ENCODE measurements around the gene TAX1BP3.

The TAX1BP3 gene

GRCh38 chr17:3657588-3657869 is 10.8 kb downstream of the TAX1BP3 start:
- no peaks in the 10 kb centered on the region for H3F3A ChIP-seq (ENCODE audit: low read depth)
- TF ChIP-seq EZH2phosphoT487 (IDR thresholded peaks at IDR 0.05; ENCODE audit: borderline replicate concordance) (no peak), CTCF (conservative IDR thresholded peaks at IDR 0.05; ENCODE audit: low read length) (no peak)
- no peaks in the 10 kb centered on the region for H3K36me3 ChIP-seq (ENCODE audit: insufficient read depth, low read length)
- H3K4me1 ChIP-seq (ENCODE audit: insufficient read depth, low read length, poor library complexity, severe bottlenecking), result no peaks in the 10 kb centered on the region
- H3K4me3 ChIP-seq (ENCODE audit: low read length, poor library complexity, severe bottlenecking), result no peak overlapping the region
- no peak overlapping the region for H2AFZ ChIP-seq (ENCODE audit: low read length)
- H3K9me3 ChIP-seq (ENCODE audit: insufficient read depth, low read depth, low read length), result no peaks in the 10 kb centered on the region
- no peaks in the 10 kb centered on the region for H4K20me1 ChIP-seq (ENCODE audit: insufficient read depth, low read length, poor library complexity, severe bottlenecking)
- no peaks in the 10 kb centered on the region for H3K27me3 ChIP-seq (ENCODE audit: insufficient read depth, low read length, poor library complexity, severe bottlenecking)
- no peaks in the 10 kb centered on the region for H3K9me2 ChIP-seq (replicated peaks; ENCODE audit: low read depth, low read length)
- no peak overlapping the region for H3K9ac ChIP-seq (ENCODE audit: low read depth, low read length, poor library complexity, severe bottlenecking)
- no peak overlapping the region for H3K4me2 ChIP-seq (ENCODE audit: low read depth, low read length, poor library complexity, severe bottlenecking)
- H3K79me2 ChIP-seq (ENCODE audit: insufficient read depth, low read length), result no peaks in the 10 kb centered on the region

- no peaks in the 10 kb centered on the region for H3K36me3 ChIP-seq (ENCODE audit: insufficient read depth, low read length)
- H3K9me2 ChIP-seq (replicated peaks; ENCODE audit: low read depth, low read length), result no peaks in the 10 kb centered on the region
- H3K4me2 ChIP-seq (ENCODE audit: low read depth, low read length, poor library complexity, severe bottlenecking), result no peak overlapping the region
- H2AFZ ChIP-seq (ENCODE audit: low read length), result no peak overlapping the region
- no peaks in the 10 kb centered on the region for H4K20me1 ChIP-seq (ENCODE audit: insufficient read depth, low read length, poor library complexity, severe bottlenecking)
- no peaks in the 10 kb centered on the region for H3F3A ChIP-seq (ENCODE audit: low read depth)
- no peaks in the 10 kb centered on the region for H3K79me2 ChIP-seq (ENCODE audit: insufficient read depth, low read length)
- no peak overlapping the region for H3K4me3 ChIP-seq (ENCODE audit: low read length, poor library complexity, severe bottlenecking)
- no peaks in the 10 kb centered on the region for H3K27me3 ChIP-seq (ENCODE audit: insufficient read depth, low read length, poor library complexity, severe bottlenecking)
- no peaks in the 10 kb centered on the region for H3K9me3 ChIP-seq (ENCODE audit: insufficient read depth, low read depth, low read length)
- TF ChIP-seq CTCF (conservative IDR thresholded peaks at IDR 0.05; ENCODE audit: low read length) (no peak), EZH2phosphoT487 (IDR thresholded peaks at IDR 0.05; ENCODE audit: borderline replicate concordance) (no peak)
- no peaks in the 10 kb centered on the region for H3K4me1 ChIP-seq (ENCODE audit: insufficient read depth, low read length, poor library complexity, severe bottlenecking)
- H3K9ac ChIP-seq (ENCODE audit: low read depth, low read length, poor library complexity, severe bottlenecking), result no peak overlapping the region
Measured at GRCh38 chr17:3656755-3657587, 11.4 kb downstream of the TAX1BP3 start.

GRCh38 chr17:3656353-3656752 is 12.0 kb downstream of the TAX1BP3 start:
- Histone ChIP-seq H2AFZ (ENCODE audit: low read length) (no peak overlapping the region), H3K36me3 (ENCODE audit: insufficient read depth, low read length) (no peaks in the 10 kb centered on the region), H3K27me3 (ENCODE audit: insufficient read depth, low read length, poor library complexity, severe bottlenecking) (no peaks in the 10 kb centered on the region), H4K20me1 (ENCODE audit: insufficient read depth, low read length, poor library complexity, severe bottlenecking) (no peaks in the 10 kb centered on the region), H3K79me2 (ENCODE audit: insufficient read depth, low read length) (no peaks in the 10 kb centered on the region), H3K9me2 (replicated peaks; ENCODE audit: low read depth, low read length) (no peaks in the 10 kb centered on the region), H3K4me2 (ENCODE audit: low read depth, low read length, poor library complexity, severe bottlenecking) (no peak overlapping the region), H3K9ac (ENCODE audit: low read depth, low read length, poor library complexity, severe bottlenecking) (no peak overlapping the region), H3F3A (ENCODE audit: low read depth) (no peaks in the 10 kb centered on the region), H3K4me3 (ENCODE audit: low read length, poor library complexity, severe bottlenecking) (no peak overlapping the region), H3K9me3 (ENCODE audit: insufficient read depth, low read depth, low read length) (no peaks in the 10 kb centered on the region), H3K4me1 (ENCODE audit: insufficient read depth, low read length, poor library complexity, severe bottlenecking) (no peaks in the 10 kb centered on the region)
- no peak for TF ChIP-seq CTCF (conservative IDR thresholded peaks at IDR 0.05; ENCODE audit: low read length)
- TF ChIP-seq EZH2phosphoT487 (IDR thresholded peaks at IDR 0.05; ENCODE audit: borderline replicate concordance), result no peak

Measured in Loucy (cell line).